K562 (cell line): ENCODE data around the gene PARD3. TPM values are rescaled to one million over a fixed set of nuclear protein-coding genes. Genes with fewer than 3 reads are reported as not detected.

Experiments used
- ATAC-seq: fragments of 200-7000 bp; cut with Tn5 transposase; 3 replicates; pipeline ENCODE4 v1.9.1; 2020; ENCODE audit warnings: moderate library complexity
- BruUV-seq: library from RNA; stranded (reverse); fragments of 400-500 nt; replicated peaks from 2 replicates; lab custom pipeline; 2021; lab: Mats Ljungman, UMichigan
- CTCF ChIA-PET: fragments of 300-600 bp; formaldehyde crosslinking; extraction: SDS; loops from one replicate; lab custom pipeline; 2021; ENCODE audit warnings: low intra/inter-chr PET ratio; lab: Yijun Ruan, JAX
- POLR2A ChIA-PET: fragments of 300-600, 350-650 bp; sonication (Branson Sonifier 250); formaldehyde crosslinking; extraction: SDS; loops from one replicate; lab custom pipeline; 2021; ENCODE audit warnings: antibody characterized with exemption, inconsistent platforms; lab: Yijun Ruan, JAX
- DNase-seq, 4 experiments: peaks; one replicate each; pipeline versions ENCODE4 v3.0.0 to v3.0.0-alpha.2; 2011 to 2018; ENCODE audit warnings: low spot score in 3 of 4, mixed read lengths in 3 of 4; ENCODE audit errors: extremely low read depth in 1 of 4
- FAIRE-seq: peaks from 2 replicates; lab custom pipeline; 2011; peaks lifted over from hg19 to GRCh38; lab: Jason Lieb, UNC
- H2AFZ ChIP-seq: 2 replicates; pipeline ENCODE4 v1.6.0; 2011; ENCODE audit warnings: low read depth, low read length, control low read depth, inconsistent platforms
- H3K27ac ChIP-seq: fragments of 200-600 bp; 3 replicates; pipeline ENCODE4 v1.8.0; 2011; ENCODE audit warnings: low read depth, mild to moderate bottlenecking, control low read depth, inconsistent platforms, low read length, moderate library complexity, mixed read lengths; ENCODE audit errors: extremely low read depth
- H3K27me3 ChIP-seq, 2 experiments: fragments of 300-600 bp in 1 of 2; 2 replicates in 1 of 2; 3 replicates in 1 of 2; pipeline versions ENCODE4 v1.6.0 to v1.8.0; 2011; ENCODE audit warnings: inconsistent platforms in 2 of 2, low read length in 2 of 2, mild to moderate bottlenecking in 1 of 2, mixed read lengths in 1 of 2, moderate library complexity in 1 of 2; ENCODE audit not compliant: control insufficient read depth in 2 of 2, insufficient read depth in 2 of 2
- H3K36me3 ChIP-seq: fragments of 300-600 bp; 3 replicates; pipeline ENCODE4 v1.8.0; 2011; ENCODE audit warnings: mild to moderate bottlenecking, low read length, inconsistent platforms; ENCODE audit not compliant: control insufficient read depth, insufficient read depth
- H3K4me1 ChIP-seq, 2 experiments: fragments of 200-600 bp in 1 of 2; replicated peaks in 1 of 2; 2 replicates in 1 of 2; 3 replicates in 1 of 2; pipeline versions ENCODE4 v1.5.1 to v1.8.0; 2011; ENCODE audit warnings: inconsistent platforms in 2 of 2, low read length in 2 of 2, mild to moderate bottlenecking in 1 of 2, mixed read lengths in 1 of 2, moderate library complexity in 1 of 2; ENCODE audit not compliant: control insufficient read depth in 2 of 2, insufficient read depth in 2 of 2
- H3K4me2 ChIP-seq: 2 replicates; pipeline ENCODE4 v1.6.1; 2011; ENCODE audit warnings: low read length, control low read depth, inconsistent platforms, mixed read lengths; ENCODE audit not compliant: insufficient read depth
- H3K4me3 ChIP-seq: fragments of 200-600 bp; sonication (generic), shearing (Covaris generic); 2 replicates; pipeline ENCODE4 v1.5.1; 2016; ENCODE audit warnings: control low read depth, inconsistent platforms
- H3K79me2 ChIP-seq: fragments of 200-600 bp; 3 replicates; pipeline ENCODE4 v1.8.0; 2011; ENCODE audit warnings: low read length, inconsistent platforms; ENCODE audit not compliant: control insufficient read depth, insufficient read depth
- H3K9ac ChIP-seq, 2 experiments: 2 replicates each; pipeline versions ENCODE4 v1.6.0 to v1.6.1; 2011; ENCODE audit warnings: low read depth in 2 of 2, low read length in 2 of 2, control low read depth in 1 of 2, inconsistent platforms in 1 of 2, mild to moderate bottlenecking in 1 of 2, mixed read lengths in 1 of 2; ENCODE audit not compliant: insufficient read depth in 1 of 2
- H3K9me1 ChIP-seq: one replicate; pipeline ENCODE4 v1.6.0; 2011; ENCODE audit warnings: inconsistent platforms, mild to moderate bottlenecking, low read length, moderate library complexity; ENCODE audit not compliant: control insufficient read depth, insufficient read depth
- H3K9me3 ChIP-seq: replicated peaks from 2 replicates; pipeline ENCODE4 v1.5.1; 2011; ENCODE audit warnings: low read depth, low read length, inconsistent platforms; ENCODE audit not compliant: control insufficient read depth, insufficient read depth
- H4K20me1 ChIP-seq: replicated peaks from 2 replicates; pipeline ENCODE4 v1.6.1; 2011; ENCODE audit warnings: low read length, inconsistent platforms, mixed read lengths; ENCODE audit not compliant: control insufficient read depth, insufficient read depth
- NCOR1 ChIP-seq: fragments of 450-650 bp; IDR thresholded peaks from 2 replicates; pipeline ENCODE4 v1.6.1; 2016; ENCODE audit warnings: mild to moderate bottlenecking, moderate library complexity
- SMC3 ChIP-seq: conservative IDR thresholded peaks from 2 replicates; pipeline ENCODE4 v1.6.1; 2011; ENCODE audit warnings: low read depth, low read length, improper control_type of control experiment; ENCODE audit not compliant: insufficient read depth
- TAL1 ChIP-seq: fragments of 450-650 bp; IDR thresholded peaks from 2 replicates; pipeline ENCODE4 v1.6.1; 2016; ENCODE audit warnings: mild to moderate bottlenecking
- WGBS: fragments of 100-300 bp; shearing (Covaris generic); methylation state at CpG from one replicate; pipeline ENCODE4 v1.1.6; 2016; ENCODE audit warnings: low coverage, mixed read lengths; ENCODE audit not compliant: insufficient coverage; ENCODE audit errors: missing lambda C conversion rate; 5-methylcytosine and 5-hydroxymethylcytosine counted together
- in situ Hi-C: fragments of 300-500 bp; cut with MboI; formaldehyde crosslinking; loops from 4 replicates; pipeline ENCODE4 v1.15.0; 2018; ENCODE audit warnings: inconsistent platforms, mixed read lengths
- intact Hi-C: fragments of 100-400 bp; cut with micrococcal nuclease; formaldehyde crosslinking; loops from 2 replicates; pipeline ENCODE4 v1.14.2; 2022
- polyA plus RNA-seq, 8 experiments: library from polyadenylated mRNA; depleted of rRNA in 4 of 8; stranded (reverse) in 5 of 8; unstranded in 3 of 8; fragments of >200 nt; fragmentation: Nextera tagmentation in 2 of 8; fragmentation: Illumina TruSeq in 1 of 8; extraction: Ambion mirVana in 2 of 8; extraction: Trizol in 1 of 8; gene quantifications; 2 replicates each; pipeline versions ENCODE4 v1.2.1 to v1.2.3, GENCODE V29; 2011 to 2014; ENCODE audit warnings: inconsistent platforms in 1 of 8, missing spikeins in 1 of 8
- total RNA-seq, 7 experiments: library from RNA; depleted of rRNA in 6 of 7; stranded (reverse); fragments of >200 nt in 6 of 7; fragmentation: Illumina TruSeq in 2 of 7; extraction: Trizol in 2 of 7; gene quantifications; 2 replicates each; pipeline versions ENCODE4 v1.2.1 to v1.2.3, GENCODE V29; 2011 to 2021; ENCODE audit warnings: low replicate concordance in 1 of 7
- TF ChIP-seq, protein P1 (sequence below): fragments of 450-650 bp; IDR thresholded peaks from 2 replicates; pipeline ENCODE4 v1.6.1; 2016; ENCODE audit warnings: mild to moderate bottlenecking
- TF ChIP-seq, protein P2 (sequence below): sonication (generic); formaldehyde crosslinking; IDR thresholded peaks from 2 replicates; pipeline ENCODE4 v1.9.0; 2022; ENCODE audit warnings: mild to moderate bottlenecking, missing genetic modification reagents
- TF ChIP-seq, protein P3 (sequence below): fragments of 450-650 bp; conservative IDR thresholded peaks from 2 replicates; pipeline ENCODE4 v1.6.1; 2016; ENCODE audit warnings: missing genetic modification characterization, low read depth, mild to moderate bottlenecking, missing compliant biosample characterization, moderate library complexity

PARD3 gene
- total and polyA plus RNA-seq, 9 of the 15 experiments (the other 6 are each of a cell fraction or from before 2014, with no cell fraction given) = 2.7 to 11.7 (median 7.7) TPM

DNA sequence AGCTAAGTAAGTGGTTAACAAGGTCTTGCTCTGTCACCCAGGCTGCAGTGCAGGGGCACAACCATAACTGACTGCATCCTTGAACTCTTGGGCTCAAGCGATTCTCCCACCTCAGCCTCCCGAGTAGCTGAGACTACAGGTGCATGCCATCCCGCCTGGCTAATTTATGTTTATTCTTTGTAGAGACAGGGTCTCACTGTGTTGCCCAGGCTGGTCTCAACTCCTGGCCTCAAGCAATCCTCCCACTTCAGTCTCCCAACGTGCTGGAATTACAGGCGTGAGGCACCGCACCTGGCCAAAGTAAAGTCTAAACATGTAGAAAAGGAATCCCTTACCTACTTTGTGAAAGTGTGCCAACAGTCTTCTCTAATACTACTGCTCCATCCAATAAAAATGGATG, 17.9 kb downstream of the PARD3 start:
- H3K36me3 ChIP-seq = no peaks in the 10 kb centered on the region
- no peaks in the 10 kb centered on the region; a peak in 1 of 5 replicates for H3K27me3 ChIP-seq
- no peaks in the 10 kb centered on the region for H3K79me2 ChIP-seq
- peaks cover 2% of the 10 kb centered on the region for H3K9me1 ChIP-seq
- POLR2A ChIA-PET = interaction anchor here (1.6 kb wide), 1 partner anchor 10 kb away, joined by 9 read pairs; no protein-coding TSS in a partner anchor
- BruUV-seq = no TSS peak
- H3K4me1 ChIP-seq = peaks cover 0 to 4% of the 10 kb centered on the region in 2 experiments; a peak in 2 of 5 replicates
- no peak overlapping the region for H3K9ac ChIP-seq
- no peak for FAIRE-seq
- H4K20me1 ChIP-seq = no peaks in the 10 kb centered on the region; the same call in 1 of the 2 replicates
- intact Hi-C loops = no loop called here
- H2AFZ ChIP-seq = no peak overlapping the region
- no peak overlapping the region for H3K4me3 ChIP-seq
- no peaks in the 10 kb centered on the region for H3K9me3 ChIP-seq
- no peak overlapping the region for H3K27ac ChIP-seq
- in situ Hi-C loops = no loop called here
- no peak for ATAC-seq
- no peak overlapping the region for H3K4me2 ChIP-seq
- no peak for DNase-seq
- CTCF ChIA-PET = no interaction called here
- 36% methylated on average over 6 of the region's 6 CpGs for whole genome bisulfite sequencing
- TF ChIP-seq, protein P1, sequence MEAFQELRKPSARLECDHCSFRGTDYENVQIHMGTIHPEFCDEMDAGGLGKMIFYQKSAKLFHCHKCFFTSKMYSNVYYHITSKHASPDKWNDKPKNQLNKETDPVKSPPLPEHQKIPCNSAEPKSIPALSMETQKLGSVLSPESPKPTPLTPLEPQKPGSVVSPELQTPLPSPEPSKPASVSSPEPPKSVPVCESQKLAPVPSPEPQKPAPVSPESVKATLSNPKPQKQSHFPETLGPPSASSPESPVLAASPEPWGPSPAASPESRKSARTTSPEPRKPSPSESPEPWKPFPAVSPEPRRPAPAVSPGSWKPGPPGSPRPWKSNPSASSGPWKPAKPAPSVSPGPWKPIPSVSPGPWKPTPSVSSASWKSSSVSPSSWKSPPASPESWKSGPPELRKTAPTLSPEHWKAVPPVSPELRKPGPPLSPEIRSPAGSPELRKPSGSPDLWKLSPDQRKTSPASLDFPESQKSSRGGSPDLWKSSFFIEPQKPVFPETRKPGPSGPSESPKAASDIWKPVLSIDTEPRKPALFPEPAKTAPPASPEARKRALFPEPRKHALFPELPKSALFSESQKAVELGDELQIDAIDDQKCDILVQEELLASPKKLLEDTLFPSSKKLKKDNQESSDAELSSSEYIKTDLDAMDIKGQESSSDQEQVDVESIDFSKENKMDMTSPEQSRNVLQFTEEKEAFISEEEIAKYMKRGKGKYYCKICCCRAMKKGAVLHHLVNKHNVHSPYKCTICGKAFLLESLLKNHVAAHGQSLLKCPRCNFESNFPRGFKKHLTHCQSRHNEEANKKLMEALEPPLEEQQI = no peak
- no peak for TF ChIP-seq TAL1
- TF ChIP-seq NCOR1 = no peak
- TF ChIP-seq, protein P2, sequence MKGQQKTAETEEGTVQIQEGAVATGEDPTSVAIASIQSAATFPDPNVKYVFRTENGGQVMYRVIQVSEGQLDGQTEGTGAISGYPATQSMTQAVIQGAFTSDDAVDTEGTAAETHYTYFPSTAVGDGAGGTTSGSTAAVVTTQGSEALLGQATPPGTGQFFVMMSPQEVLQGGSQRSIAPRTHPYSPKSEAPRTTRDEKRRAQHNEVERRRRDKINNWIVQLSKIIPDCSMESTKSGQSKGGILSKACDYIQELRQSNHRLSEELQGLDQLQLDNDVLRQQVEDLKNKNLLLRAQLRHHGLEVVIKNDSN = no peak
- no peak for TF ChIP-seq SMC3
- TF ChIP-seq, protein P3, sequence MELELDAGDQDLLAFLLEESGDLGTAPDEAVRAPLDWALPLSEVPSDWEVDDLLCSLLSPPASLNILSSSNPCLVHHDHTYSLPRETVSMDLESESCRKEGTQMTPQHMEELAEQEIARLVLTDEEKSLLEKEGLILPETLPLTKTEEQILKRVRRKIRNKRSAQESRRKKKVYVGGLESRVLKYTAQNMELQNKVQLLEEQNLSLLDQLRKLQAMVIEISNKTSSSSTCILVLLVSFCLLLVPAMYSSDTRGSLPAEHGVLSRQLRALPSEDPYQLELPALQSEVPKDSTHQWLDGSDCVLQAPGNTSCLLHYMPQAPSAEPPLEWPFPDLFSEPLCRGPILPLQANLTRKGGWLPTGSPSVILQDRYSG (tag) = no peak
